Measurements from ENCODE around the gene INSC. TPM values are rescaled to one million over a fixed set of nuclear protein-coding genes. Genes with fewer than 3 reads are reported as not detected.

The INSC gene
- total RNA-seq, 1 experiment from 2014 or later: 0.17 TPM

DNA sequence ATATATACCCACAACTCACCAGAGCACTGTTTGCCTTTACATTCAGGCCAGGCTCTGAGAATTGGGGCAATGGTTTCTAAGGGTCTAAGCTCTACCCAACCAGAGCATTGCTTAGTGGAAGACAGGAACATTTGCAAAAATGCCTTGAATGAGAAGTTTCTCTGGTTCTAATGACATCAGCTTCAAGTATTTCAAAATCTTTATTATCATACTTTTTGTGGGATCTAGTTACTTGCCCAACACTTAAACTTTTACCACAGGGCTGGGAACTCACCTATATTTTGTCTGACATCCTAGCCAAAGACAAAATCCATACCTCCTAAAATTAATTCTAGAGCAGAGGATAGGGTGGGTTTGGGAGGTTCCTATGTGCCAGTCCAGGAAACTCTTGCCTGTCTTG lies 51.5 kb downstream of the INSC start:
- Histone ChIP-seq H3K27ac (ENCODE audit: low read depth, low read length) (no peak overlapping the region), H3K9ac (ENCODE audit: low read length) (no peak overlapping the region), H4K20me1 (ENCODE audit: insufficient read depth) (no peaks in the 10 kb centered on the region), H3K4me1 (ENCODE audit: control insufficient read depth in 1 of 2, insufficient read depth in 2 of 2, low read length in 2 of 2) (peaks cover 0 to 3% of the 10 kb centered on the region in 2 experiments; a peak in 1 of 4 replicates), H3K27me3 (ENCODE audit: insufficient read depth, low read length) (no peaks in the 10 kb centered on the region), H3K79me2 (ENCODE audit: insufficient read depth, low read length) (no peaks in the 10 kb centered on the region), H2AFZ (ENCODE audit: low read depth, low read length, poor library complexity, severe bottlenecking) (no peak overlapping the region), H3K9me2 (ENCODE audit: insufficient read depth) (no peaks in the 10 kb centered on the region), H3K4me2 (ENCODE audit: low read length) (no peak overlapping the region), H3K9me3 (ENCODE audit: control insufficient read depth in 1 of 2, insufficient read depth in 1 of 2, low read depth in 1 of 2, low read length in 2 of 2) (no peaks in the 10 kb centered on the region), H3K4me3 (replicated peaks in 1 of 2; ENCODE audit: low read depth in 1 of 2, low read length in 2 of 2) (no peak overlapping the region), H3K36me3 (ENCODE audit: control insufficient read depth in 1 of 2, insufficient read depth in 2 of 2, low read length in 2 of 2) (no peaks in the 10 kb centered on the region)
- ATAC-seq: no peak
- intact Hi-C loops (cut with micrococcal nuclease): no loop called here
- no TSS peak for BruUV-seq (replicated peaks)
- ChIA-PET POLR2A (no interaction called here), CTCF (no interaction called here), RAD21 (ENCODE audit: low non-redundant PET in 1 of 2, low total read pairs in 2 of 2, uncharacterized antibody in 2 of 2, unreplicated experiment in 2 of 2) (no interaction called here)
- DNase-seq (ENCODE audit: low read depth, low spot score): no peak
- TF ChIP-seq POLR2A (IDR thresholded peaks at IDR 0.05; ENCODE audit: borderline replicate concordance, extremely low read depth, insufficient read depth, insufficient read length) (no peak), MAX (IDR thresholded peaks at IDR 0.05) (no peak), SIN3A (IDR thresholded peaks at IDR 0.05; ENCODE audit: low read depth) (no peak), YY1 (IDR thresholded peaks at IDR 0.05; ENCODE audit: extremely low read depth, insufficient replicate concordance, low read depth, low read length) (no peak), EZH2 (IDR thresholded peaks at IDR 0.05) (no peak), POLR2AphosphoS5 (IDR thresholded peaks at IDR 0.05; ENCODE audit: low read depth, low read length) (no peak), SP1 (IDR thresholded peaks at IDR 0.05; ENCODE audit: low read depth) (no peak), JUND (IDR thresholded peaks at IDR 0.05) (no peak), CBX3 (IDR thresholded peaks at IDR 0.05; ENCODE audit: low read depth) (no peak)
- TF ChIP-seq, protein P1, sequence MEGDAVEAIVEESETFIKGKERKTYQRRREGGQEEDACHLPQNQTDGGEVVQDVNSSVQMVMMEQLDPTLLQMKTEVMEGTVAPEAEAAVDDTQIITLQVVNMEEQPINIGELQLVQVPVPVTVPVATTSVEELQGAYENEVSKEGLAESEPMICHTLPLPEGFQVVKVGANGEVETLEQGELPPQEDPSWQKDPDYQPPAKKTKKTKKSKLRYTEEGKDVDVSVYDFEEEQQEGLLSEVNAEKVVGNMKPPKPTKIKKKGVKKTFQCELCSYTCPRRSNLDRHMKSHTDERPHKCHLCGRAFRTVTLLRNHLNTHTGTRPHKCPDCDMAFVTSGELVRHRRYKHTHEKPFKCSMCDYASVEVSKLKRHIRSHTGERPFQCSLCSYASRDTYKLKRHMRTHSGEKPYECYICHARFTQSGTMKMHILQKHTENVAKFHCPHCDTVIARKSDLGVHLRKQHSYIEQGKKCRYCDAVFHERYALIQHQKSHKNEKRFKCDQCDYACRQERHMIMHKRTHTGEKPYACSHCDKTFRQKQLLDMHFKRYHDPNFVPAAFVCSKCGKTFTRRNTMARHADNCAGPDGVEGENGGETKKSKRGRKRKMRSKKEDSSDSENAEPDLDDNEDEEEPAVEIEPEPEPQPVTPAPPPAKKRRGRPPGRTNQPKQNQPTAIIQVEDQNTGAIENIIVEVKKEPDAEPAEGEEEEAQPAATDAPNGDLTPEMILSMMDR (IDR thresholded peaks at IDR 0.05 in 2 of 3, conservative IDR thresholded peaks at IDR 0.05 in 1 of 3; ENCODE audit: borderline replicate concordance in 1 of 3, insufficient read depth in 1 of 3, low read depth in 2 of 3, low read length in 2 of 3): no peak

Data from HCT116 (cell line).